H1 (cell line): ENCODE data around the gene NNMT. TPM values are rescaled to one million over a fixed set of nuclear protein-coding genes. Genes with fewer than 3 reads are reported as not detected.

Source experiments
- CBX8 ChIP-seq: fragments of 300-800, 300-1000 bp; sonication (generic); IDR thresholded peaks from 2 replicates; pipeline ENCODE4 v1.7.1; 2016; ENCODE audit warnings: low read depth, low read length, borderline replicate concordance
- NANOG ChIP-seq: IDR thresholded peaks from 2 replicates; pipeline ENCODE4 v1.6.1; 2011; ENCODE audit warnings: low read length, low read depth, mild to moderate bottlenecking, inconsistent platforms; ENCODE audit not compliant: insufficient read depth, poor library complexity, severe bottlenecking
- SAP30 ChIP-seq: fragments of 300-600 bp; sonication (generic); IDR thresholded peaks from 2 replicates; pipeline ENCODE4 v1.7.1; 2012; ENCODE audit warnings: low read length, moderate library complexity, mild to moderate bottlenecking, inconsistent platforms; ENCODE audit not compliant: insufficient read depth, insufficient replicate concordance
- SRF ChIP-seq: IDR thresholded peaks from 2 replicates; pipeline ENCODE4 v1.6.1; 2011; ENCODE audit warnings: mild to moderate bottlenecking, low read depth, low read length, moderate library complexity
- TAF7 ChIP-seq: optimal IDR thresholded peaks from 2 replicates; pipeline ENCODE3; 2011; ENCODE audit warnings: low read depth, mild to moderate bottlenecking, inconsistent platforms, low read length, moderate library complexity, borderline replicate concordance
- polyA plus RNA-seq, 7 experiments: library from polyadenylated mRNA; depleted of rRNA in 3 of 7; stranded (reverse) in 5 of 7; unstranded in 2 of 7; fragments of >200 nt in 5 of 7; fragments of 200-250 nt in 2 of 7; gene quantifications; 1 replicate in 5 of 7; 2 replicates in 1 of 7; 4 replicates in 1 of 7; pipeline versions ENCODE4 v1.2.1 to v1.2.3, GENCODE V29; 2011 to 2013; ENCODE audit warnings: missing spikeins in 2 of 7, mixed read lengths in 2 of 7
- total RNA-seq: library from RNA; stranded (reverse); fragmentation: NEBNext Ultra II Directional; extraction: Animal tissue kit (Norgen Biotek cat#: 25700); gene quantifications from 2 replicates; pipeline ENCODE4 v1.2.1, GENCODE V29; 2021
- TF ChIP-seq, protein P1 (sequence below): fragments of 300-600 bp; sonication (generic); IDR thresholded peaks from 2 replicates; pipeline ENCODE4 v1.7.1; 2012; ENCODE audit warnings: low read length, moderate library complexity, mild to moderate bottlenecking, inconsistent platforms; ENCODE audit not compliant: insufficient replicate concordance
- TF ChIP-seq, protein P2 (sequence below): IDR thresholded peaks from 2 replicates; pipeline ENCODE4 v1.6.1; 2012; ENCODE audit warnings: inconsistent platforms

Gene NNMT
- total and polyA plus RNA-seq, 2 of the 8 experiments (the other 6 are each of a cell fraction or from before 2014, with no cell fraction given) = not detected

DNA sequence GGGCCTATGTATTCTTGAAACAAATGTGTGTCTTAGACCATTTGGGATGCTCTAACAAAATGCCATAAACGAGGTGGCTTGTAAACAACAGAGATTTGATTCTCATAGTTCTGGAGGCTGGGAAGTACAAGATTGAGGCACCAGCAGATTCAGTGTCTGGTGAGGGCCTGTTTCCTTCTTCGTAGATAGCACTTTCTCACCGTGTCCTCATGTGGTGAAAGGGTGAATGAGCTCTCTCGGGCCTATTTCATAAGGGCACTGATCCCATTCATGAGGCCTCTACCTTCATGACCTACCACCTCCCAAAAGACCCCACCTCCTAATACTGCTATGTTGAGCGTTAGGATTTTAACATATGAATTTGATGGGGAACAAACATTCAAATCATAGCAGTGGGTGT is 6.4 kb upstream of the NNMT start (continued):
- TF ChIP-seq, protein P1, sequence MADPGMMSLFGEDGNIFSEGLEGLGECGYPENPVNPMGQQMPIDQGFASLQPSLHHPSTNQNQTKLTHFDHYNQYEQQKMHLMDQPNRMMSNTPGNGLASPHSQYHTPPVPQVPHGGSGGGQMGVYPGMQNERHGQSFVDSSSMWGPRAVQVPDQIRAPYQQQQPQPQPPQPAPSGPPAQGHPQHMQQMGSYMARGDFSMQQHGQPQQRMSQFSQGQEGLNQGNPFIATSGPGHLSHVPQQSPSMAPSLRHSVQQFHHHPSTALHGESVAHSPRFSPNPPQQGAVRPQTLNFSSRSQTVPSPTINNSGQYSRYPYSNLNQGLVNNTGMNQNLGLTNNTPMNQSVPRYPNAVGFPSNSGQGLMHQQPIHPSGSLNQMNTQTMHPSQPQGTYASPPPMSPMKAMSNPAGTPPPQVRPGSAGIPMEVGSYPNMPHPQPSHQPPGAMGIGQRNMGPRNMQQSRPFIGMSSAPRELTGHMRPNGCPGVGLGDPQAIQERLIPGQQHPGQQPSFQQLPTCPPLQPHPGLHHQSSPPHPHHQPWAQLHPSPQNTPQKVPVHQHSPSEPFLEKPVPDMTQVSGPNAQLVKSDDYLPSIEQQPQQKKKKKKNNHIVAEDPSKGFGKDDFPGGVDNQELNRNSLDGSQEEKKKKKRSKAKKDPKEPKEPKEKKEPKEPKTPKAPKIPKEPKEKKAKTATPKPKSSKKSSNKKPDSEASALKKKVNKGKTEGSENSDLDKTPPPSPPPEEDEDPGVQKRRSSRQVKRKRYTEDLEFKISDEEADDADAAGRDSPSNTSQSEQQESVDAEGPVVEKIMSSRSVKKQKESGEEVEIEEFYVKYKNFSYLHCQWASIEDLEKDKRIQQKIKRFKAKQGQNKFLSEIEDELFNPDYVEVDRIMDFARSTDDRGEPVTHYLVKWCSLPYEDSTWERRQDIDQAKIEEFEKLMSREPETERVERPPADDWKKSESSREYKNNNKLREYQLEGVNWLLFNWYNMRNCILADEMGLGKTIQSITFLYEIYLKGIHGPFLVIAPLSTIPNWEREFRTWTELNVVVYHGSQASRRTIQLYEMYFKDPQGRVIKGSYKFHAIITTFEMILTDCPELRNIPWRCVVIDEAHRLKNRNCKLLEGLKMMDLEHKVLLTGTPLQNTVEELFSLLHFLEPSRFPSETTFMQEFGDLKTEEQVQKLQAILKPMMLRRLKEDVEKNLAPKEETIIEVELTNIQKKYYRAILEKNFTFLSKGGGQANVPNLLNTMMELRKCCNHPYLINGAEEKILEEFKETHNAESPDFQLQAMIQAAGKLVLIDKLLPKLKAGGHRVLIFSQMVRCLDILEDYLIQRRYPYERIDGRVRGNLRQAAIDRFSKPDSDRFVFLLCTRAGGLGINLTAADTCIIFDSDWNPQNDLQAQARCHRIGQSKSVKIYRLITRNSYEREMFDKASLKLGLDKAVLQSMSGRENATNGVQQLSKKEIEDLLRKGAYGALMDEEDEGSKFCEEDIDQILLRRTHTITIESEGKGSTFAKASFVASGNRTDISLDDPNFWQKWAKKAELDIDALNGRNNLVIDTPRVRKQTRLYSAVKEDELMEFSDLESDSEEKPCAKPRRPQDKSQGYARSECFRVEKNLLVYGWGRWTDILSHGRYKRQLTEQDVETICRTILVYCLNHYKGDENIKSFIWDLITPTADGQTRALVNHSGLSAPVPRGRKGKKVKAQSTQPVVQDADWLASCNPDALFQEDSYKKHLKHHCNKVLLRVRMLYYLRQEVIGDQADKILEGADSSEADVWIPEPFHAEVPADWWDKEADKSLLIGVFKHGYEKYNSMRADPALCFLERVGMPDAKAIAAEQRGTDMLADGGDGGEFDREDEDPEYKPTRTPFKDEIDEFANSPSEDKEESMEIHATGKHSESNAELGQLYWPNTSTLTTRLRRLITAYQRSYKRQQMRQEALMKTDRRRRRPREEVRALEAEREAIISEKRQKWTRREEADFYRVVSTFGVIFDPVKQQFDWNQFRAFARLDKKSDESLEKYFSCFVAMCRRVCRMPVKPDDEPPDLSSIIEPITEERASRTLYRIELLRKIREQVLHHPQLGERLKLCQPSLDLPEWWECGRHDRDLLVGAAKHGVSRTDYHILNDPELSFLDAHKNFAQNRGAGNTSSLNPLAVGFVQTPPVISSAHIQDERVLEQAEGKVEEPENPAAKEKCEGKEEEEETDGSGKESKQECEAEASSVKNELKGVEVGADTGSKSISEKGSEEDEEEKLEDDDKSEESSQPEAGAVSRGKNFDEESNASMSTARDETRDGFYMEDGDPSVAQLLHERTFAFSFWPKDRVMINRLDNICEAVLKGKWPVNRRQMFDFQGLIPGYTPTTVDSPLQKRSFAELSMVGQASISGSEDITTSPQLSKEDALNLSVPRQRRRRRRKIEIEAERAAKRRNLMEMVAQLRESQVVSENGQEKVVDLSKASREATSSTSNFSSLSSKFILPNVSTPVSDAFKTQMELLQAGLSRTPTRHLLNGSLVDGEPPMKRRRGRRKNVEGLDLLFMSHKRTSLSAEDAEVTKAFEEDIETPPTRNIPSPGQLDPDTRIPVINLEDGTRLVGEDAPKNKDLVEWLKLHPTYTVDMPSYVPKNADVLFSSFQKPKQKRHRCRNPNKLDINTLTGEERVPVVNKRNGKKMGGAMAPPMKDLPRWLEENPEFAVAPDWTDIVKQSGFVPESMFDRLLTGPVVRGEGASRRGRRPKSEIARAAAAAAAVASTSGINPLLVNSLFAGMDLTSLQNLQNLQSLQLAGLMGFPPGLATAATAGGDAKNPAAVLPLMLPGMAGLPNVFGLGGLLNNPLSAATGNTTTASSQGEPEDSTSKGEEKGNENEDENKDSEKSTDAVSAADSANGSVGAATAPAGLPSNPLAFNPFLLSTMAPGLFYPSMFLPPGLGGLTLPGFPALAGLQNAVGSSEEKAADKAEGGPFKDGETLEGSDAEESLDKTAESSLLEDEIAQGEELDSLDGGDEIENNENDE = no peak
- TF ChIP-seq SRF (no peak), TAF7 (no peak), NANOG (no peak), SAP30 (no peak), CBX8 (no peak)
- TF ChIP-seq, protein P2, sequence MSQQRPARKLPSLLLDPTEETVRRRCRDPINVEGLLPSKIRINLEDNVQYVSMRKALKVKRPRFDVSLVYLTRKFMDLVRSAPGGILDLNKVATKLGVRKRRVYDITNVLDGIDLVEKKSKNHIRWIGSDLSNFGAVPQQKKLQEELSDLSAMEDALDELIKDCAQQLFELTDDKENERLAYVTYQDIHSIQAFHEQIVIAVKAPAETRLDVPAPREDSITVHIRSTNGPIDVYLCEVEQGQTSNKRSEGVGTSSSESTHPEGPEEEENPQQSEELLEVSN = no peak
